HepG2 (cell line): ENCODE results near the gene SRCAP. TPM values are rescaled to one million over a fixed set of nuclear protein-coding genes. Genes with fewer than 3 reads are reported as not detected.

Experiments used
- ASH2L ChIP-seq: fragments of 300-600, 200-600 bp; sonication (generic); IDR thresholded peaks from 2 replicates; pipeline ENCODE4 v1.7.0; 2017; ENCODE audit warnings: low read depth, mild to moderate bottlenecking, moderate library complexity, mixed read lengths, low read length; ENCODE audit not compliant: insufficient read length
- ATF7 ChIP-seq, 2 experiments: fragments of 450-650 bp in 1 of 2; sonication (generic) in 1 of 2; formaldehyde crosslinking in 1 of 2; IDR thresholded peaks; 2 replicates each; pipeline versions ENCODE4 v1.4.0 to v1.6.1; 2016 to 2020; ENCODE audit warnings: antibody characterized with exemption in 1 of 2, mild to moderate bottlenecking in 1 of 2, missing genetic modification reagents in 1 of 2
- ETV6 ChIP-seq: sonication (generic); formaldehyde crosslinking; conservative IDR thresholded peaks from 2 replicates; pipeline ENCODE4 v1.4.0; 2020; ENCODE audit warnings: missing genetic modification reagents
- FLYWCH1 ChIP-seq: sonication (generic); formaldehyde crosslinking; IDR thresholded peaks from 2 replicates; pipeline ENCODE4 v1.8.1; 2023; ENCODE audit warnings: mild to moderate bottlenecking, missing genetic modification reagents
- FOXK2 ChIP-seq: fragments of 450-650 bp; IDR thresholded peaks from 2 replicates; pipeline ENCODE4 v1.6.1; 2016
- HES4 ChIP-seq: sonication (generic); formaldehyde crosslinking; IDR thresholded peaks from 2 replicates; pipeline ENCODE4 v1.9.0; 2021; ENCODE audit warnings: mild to moderate bottlenecking, missing genetic modification reagents, borderline replicate concordance
- HOXA3 ChIP-seq: sonication (generic); formaldehyde crosslinking; IDR thresholded peaks from 2 replicates; pipeline ENCODE4 v1.5.0; 2020; ENCODE audit warnings: missing genetic modification reagents
- KDM1A ChIP-seq: IDR thresholded peaks from 2 replicates; pipeline ENCODE4 v1.6.1; 2016; ENCODE audit warnings: missing compliant biosample characterization
- NR2F1 ChIP-seq, 2 experiments: fragments of 450-650 bp in 1 of 2; formaldehyde crosslinking in 1 of 2; IDR thresholded peaks; 2 replicates each; pipeline versions ENCODE4 v1.5.0 to v1.6.1; 2016 to 2020; ENCODE audit warnings: mild to moderate bottlenecking in 1 of 2, missing compliant biosample characterization in 1 of 2, missing genetic modification reagents in 1 of 2, moderate library complexity in 1 of 2
- RAD51 ChIP-seq: fragments of 450-650 bp; IDR thresholded peaks from 2 replicates; pipeline ENCODE4 v1.6.1; 2016; ENCODE audit warnings: borderline replicate concordance
- RBM39 ChIP-seq: fragments of 200-400 bp; formaldehyde crosslinking; IDR thresholded peaks from one replicate; pipeline ENCODE4 v1.6.1; 2018; ENCODE audit warnings: antibody characterized with exemption, mild to moderate bottlenecking, low read depth, low read length; ENCODE audit not compliant: poor library complexity, severe bottlenecking
- SP2 ChIP-seq: sonication (generic); formaldehyde crosslinking; IDR thresholded peaks from 2 replicates; pipeline ENCODE4 v1.5.1; 2020; ENCODE audit warnings: mild to moderate bottlenecking, missing genetic modification reagents
- SRSF1 ChIP-seq: fragments of 200-400 bp; formaldehyde crosslinking; optimal IDR thresholded peaks from 2 replicates; pipeline ENCODE3; 2017; ENCODE audit warnings: mild to moderate bottlenecking, low read depth, low read length, moderate library complexity
- YEATS4 ChIP-seq: sonication (generic); formaldehyde crosslinking; IDR thresholded peaks from 2 replicates; pipeline ENCODE4 v1.4.0; 2020; ENCODE audit warnings: missing genetic modification reagents, borderline replicate concordance
- YY1 ChIP-seq: IDR thresholded peaks from 2 replicates; pipeline ENCODE4 v1.6.1; 2011; ENCODE audit warnings: low read length, low read depth, moderate library complexity, mild to moderate bottlenecking; ENCODE audit not compliant: insufficient read depth, insufficient replicate concordance
- ZC3H4 ChIP-seq: sonication (generic); formaldehyde crosslinking; IDR thresholded peaks from 2 replicates; pipeline ENCODE4 v1.4.0; 2020; ENCODE audit warnings: missing genetic modification reagents, borderline replicate concordance
- ZNF292 ChIP-seq: sonication (generic); formaldehyde crosslinking; IDR thresholded peaks from 2 replicates; pipeline ENCODE4 v1.8.1; 2022; ENCODE audit warnings: mild to moderate bottlenecking, low read depth, missing genetic modification reagents, borderline replicate concordance
- ZNF317 ChIP-seq: sonication (generic); formaldehyde crosslinking; IDR thresholded peaks from 2 replicates; pipeline ENCODE4 v1.5.0; 2020; ENCODE audit warnings: mild to moderate bottlenecking, missing genetic modification reagents
- ZNF460 ChIP-seq: sonication (generic); formaldehyde crosslinking; IDR thresholded peaks from 2 replicates; pipeline ENCODE4 v1.5.1; 2020; ENCODE audit warnings: missing genetic modification reagents, mild to moderate bottlenecking, borderline replicate concordance
- ZNF660 ChIP-seq: sonication (generic); formaldehyde crosslinking; IDR thresholded peaks from 2 replicates; pipeline ENCODE4 v1.5.1; 2020; ENCODE audit warnings: mild to moderate bottlenecking, low read depth, missing genetic modification reagents, borderline replicate concordance
- ZSCAN25 ChIP-seq: sonication (generic); formaldehyde crosslinking; IDR thresholded peaks from 2 replicates; pipeline ENCODE4 v1.8.0; 2022; ENCODE audit warnings: mild to moderate bottlenecking, missing genetic modification reagents
- polyA plus RNA-seq, 8 experiments: library from polyadenylated mRNA; depleted of rRNA in 3 of 8; stranded (reverse) in 7 of 8; unstranded in 1 of 8; fragments of >200 nt; fragmentation: Illumina TruSeq in 4 of 8; extraction: Trizol in 4 of 8; gene quantifications; 2 replicates each; pipeline versions ENCODE4 v1.2.1 to v1.2.3, GENCODE V29; 2011 to 2016; ENCODE audit warnings: low read depth in 4 of 8, missing spikeins in 1 of 8, mixed read lengths in 1 of 8; ENCODE audit not compliant: insufficient read depth in 1 of 8
- total RNA-seq, 5 experiments: library from RNA; depleted of rRNA; stranded (reverse); fragments of >200 nt; fragmentation: Illumina TruSeq; extraction: Trizol; gene quantifications; 2 replicates each; pipeline ENCODE4 v1.2.3, GENCODE V29; 2016; ENCODE audit warnings: low read depth in 1 of 5
- TF ChIP-seq, protein P1 (sequence below): sonication (generic); formaldehyde crosslinking; IDR thresholded peaks from 2 replicates; pipeline ENCODE4 v1.5.1; 2020; ENCODE audit warnings: mild to moderate bottlenecking, missing genetic modification reagents, borderline replicate concordance
- TF ChIP-seq, protein P2 (sequence below): sonication (generic); formaldehyde crosslinking; IDR thresholded peaks from 2 replicates; pipeline ENCODE4 v1.5.0; 2020; ENCODE audit warnings: missing genetic modification reagents, mild to moderate bottlenecking, borderline replicate concordance
- TF ChIP-seq, protein P3 (sequence below): sonication (generic); formaldehyde crosslinking; conservative IDR thresholded peaks from 2 replicates; pipeline ENCODE4 v1.4.0; 2020; ENCODE audit warnings: missing genetic modification reagents

SRCAP gene
- total and polyA plus RNA-seq, 2 of the 13 experiments (the other 11 are each of a cell fraction or from before 2014, with no cell fraction given): 4.9 to 9.0 TPM

DNA sequence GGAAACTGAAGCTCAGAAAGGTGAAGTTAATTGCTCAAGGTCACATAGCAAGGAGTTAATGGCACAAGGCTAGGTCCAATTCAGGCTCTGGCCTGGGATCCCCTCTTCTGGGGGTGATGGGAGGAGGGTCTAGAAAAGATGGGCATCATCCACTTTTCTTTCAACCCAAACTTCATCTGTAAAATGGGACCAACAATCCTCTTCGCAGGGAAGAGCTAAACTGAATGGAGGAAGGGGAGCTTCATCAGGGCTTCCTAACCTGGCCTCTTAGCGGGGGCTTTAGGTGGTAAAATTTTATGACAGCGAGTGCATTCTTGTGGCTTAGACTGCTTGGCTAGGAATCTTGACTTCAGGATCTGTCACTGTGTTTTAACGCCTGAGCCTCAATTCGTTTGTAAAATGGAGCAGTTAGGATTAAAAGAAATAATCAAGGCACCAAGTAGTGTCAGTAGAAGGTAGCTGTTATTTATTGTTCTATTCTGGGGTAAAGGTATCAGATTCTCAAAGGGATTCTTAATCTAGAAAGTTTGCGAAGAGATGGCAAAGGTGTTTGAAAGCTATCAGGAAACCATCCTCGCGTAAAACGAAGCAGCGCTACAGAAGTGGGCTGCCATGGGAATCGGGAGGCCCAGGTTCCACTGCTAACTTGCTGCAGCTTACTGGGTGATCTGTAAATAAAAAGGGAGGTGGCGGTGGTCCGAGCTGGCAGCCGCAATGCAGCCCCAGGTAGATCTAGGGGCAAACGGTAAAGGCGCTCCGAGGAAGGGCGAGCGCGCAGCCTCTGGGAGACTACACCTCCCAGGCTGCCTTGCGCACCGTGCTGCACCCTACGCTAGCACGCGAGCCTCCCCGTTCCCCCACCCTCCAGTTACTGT lies 1.5 kb upstream of the SRCAP start (continued):
- TF ChIP-seq SP2 (CRISPR knock-in tag) (peak; percentile 29; the same call in 1 of the 2 replicates), KDM1A (CRISPR knock-in tag) (0 out of 2 replicates have a peak, but pooled peaks have one; percentile 45), SRSF1 (no peak), ZSCAN25 (CRISPR knock-in tag) (no peak; the same call in 1 of the 2 replicates), RBM39 (no peak), YEATS4 (CRISPR knock-in tag) (no peak), ZNF317 (no peak; the same call in 1 of the 2 replicates), NR2F1 (CRISPR knock-in tag; IDR thresholded peaks at IDR 0.05) (no peak), YY1 (no peak), ASH2L (no peak), ZNF660 (CRISPR knock-in tag) (no peak), ZNF460 (CRISPR knock-in tag) (no peak), FLYWCH1 (CRISPR knock-in tag) (no peak), ZNF292 (0 out of 2 replicates have a peak, but pooled peaks have one; percentile 32), ETV6 (CRISPR knock-in tag) (no peak), RAD51 (no peak), HES4 (no peak), ZC3H4 (CRISPR knock-in tag) (no peak), ATF7 (IDR thresholded peaks at IDR 0.05) (no peak), ATF7 (CRISPR knock-in tag; IDR thresholded peaks at IDR 0.05) (no peak; the same call in 1 of the 2 replicates), FOXK2 (no peak; the same call in 1 of the 2 replicates), HOXA3 (CRISPR knock-in tag) (no peak)
- TF ChIP-seq, protein P1, sequence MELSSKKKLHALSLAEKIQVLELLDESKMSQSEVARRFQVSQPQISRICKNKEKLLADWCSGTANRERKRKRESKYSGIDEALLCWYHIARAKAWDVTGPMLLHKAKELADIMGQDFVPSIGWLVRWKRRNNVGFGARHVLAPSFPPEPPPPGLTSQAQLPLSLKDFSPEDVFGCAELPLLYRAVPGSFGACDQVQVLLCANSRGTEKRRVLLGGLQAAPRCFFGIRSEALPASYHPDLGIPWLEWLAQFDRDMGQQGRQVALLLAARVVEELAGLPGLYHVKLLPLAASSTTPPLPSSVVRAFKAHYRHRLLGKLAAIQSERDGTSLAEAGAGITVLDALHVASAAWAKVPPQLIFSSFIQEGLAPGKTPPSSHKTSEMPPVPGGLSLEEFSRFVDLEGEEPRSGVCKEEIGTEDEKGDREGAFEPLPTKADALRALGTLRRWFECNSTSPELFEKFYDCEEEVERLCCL (CRISPR knock-in tag): no peak
- TF ChIP-seq, protein P2, sequence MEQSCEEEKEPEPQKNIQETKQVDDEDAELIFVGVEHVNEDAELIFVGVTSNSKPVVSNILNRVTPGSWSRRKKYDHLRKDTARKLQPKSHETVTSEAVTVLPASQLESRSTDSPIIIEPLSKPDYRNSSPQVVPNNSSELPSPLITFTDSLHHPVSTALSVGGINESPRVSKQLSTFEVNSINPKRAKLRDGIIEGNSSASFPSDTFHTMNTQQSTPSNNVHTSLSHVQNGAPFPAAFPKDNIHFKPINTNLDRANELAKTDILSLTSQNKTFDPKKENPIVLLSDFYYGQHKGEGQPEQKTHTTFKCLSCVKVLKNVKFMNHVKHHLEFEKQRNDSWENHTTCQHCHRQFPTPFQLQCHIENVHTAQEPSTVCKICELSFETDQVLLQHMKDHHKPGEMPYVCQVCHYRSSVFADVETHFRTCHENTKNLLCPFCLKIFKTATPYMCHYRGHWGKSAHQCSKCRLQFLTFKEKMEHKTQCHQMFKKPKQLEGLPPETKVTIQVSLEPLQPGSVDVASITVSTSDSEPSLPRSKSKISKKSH (CRISPR knock-in tag): peak; percentile 79; the same call in 1 of the 2 replicates
- TF ChIP-seq, protein P3, sequence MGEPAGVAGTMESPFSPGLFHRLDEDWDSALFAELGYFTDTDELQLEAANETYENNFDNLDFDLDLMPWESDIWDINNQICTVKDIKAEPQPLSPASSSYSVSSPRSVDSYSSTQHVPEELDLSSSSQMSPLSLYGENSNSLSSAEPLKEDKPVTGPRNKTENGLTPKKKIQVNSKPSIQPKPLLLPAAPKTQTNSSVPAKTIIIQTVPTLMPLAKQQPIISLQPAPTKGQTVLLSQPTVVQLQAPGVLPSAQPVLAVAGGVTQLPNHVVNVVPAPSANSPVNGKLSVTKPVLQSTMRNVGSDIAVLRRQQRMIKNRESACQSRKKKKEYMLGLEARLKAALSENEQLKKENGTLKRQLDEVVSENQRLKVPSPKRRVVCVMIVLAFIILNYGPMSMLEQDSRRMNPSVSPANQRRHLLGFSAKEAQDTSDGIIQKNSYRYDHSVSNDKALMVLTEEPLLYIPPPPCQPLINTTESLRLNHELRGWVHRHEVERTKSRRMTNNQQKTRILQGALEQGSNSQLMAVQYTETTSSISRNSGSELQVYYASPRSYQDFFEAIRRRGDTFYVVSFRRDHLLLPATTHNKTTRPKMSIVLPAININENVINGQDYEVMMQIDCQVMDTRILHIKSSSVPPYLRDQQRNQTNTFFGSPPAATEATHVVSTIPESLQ (CRISPR knock-in tag): peak; percentile 84; the same call in 1 of the 2 replicates
